Peyer's patch (tissue), 4 donors: ENCODE measurements around the gene CLDN5. TPM values are rescaled to one million over a fixed set of nuclear protein-coding genes. Genes with fewer than 3 reads are reported as not detected.

Source experiments
- DNase-seq, 3 donors: peaks; one replicate each; pipeline ENCODE4 v3.0.0-alpha.2; 2017 to 2019
- H3K27ac ChIP-seq, 4 donors: fragments of 200-600 bp; sonication (generic); one replicate each; pipeline ENCODE4 v1.5.1; 2016 to 2019
- H3K27me3 ChIP-seq, 2 donors: fragments of 200-600 bp; sonication (generic); one replicate each; pipeline ENCODE4 v1.5.1; 2019
- H3K36me3 ChIP-seq, 3 donors: fragments of 200-600 bp; sonication (generic); one replicate each; pipeline ENCODE4 v1.5.1; 2016 to 2019
- H3K4me1 ChIP-seq, 4 donors: fragments of 200-600 bp; sonication (generic); one replicate each; pipeline ENCODE4 v1.5.1; 2016 to 2019
- H3K4me3 ChIP-seq, 4 donors: fragments of 200-600 bp; sonication (generic); 1 replicate in 3 of 4; 2 replicates in 1 of 4; pipeline ENCODE4 v1.5.1; 2016 to 2019; ENCODE audit warnings: mild to moderate bottlenecking in 1 of 4
- H3K9me3 ChIP-seq, 4 donors: fragments of 200-600 bp; sonication (generic); one replicate each; pipeline ENCODE4 v1.5.1; 2016 to 2019; ENCODE audit warnings: mild to moderate bottlenecking in 1 of 4
- CTCF ChIP-seq, 6 experiments: fragments of 450-650 bp in 4 of 6; fragments of 200-600 bp in 2 of 6; sonication (generic) in 1 of 6; IDR thresholded peaks; one replicate each; pipeline ENCODE4 v1.5.1; 2017 to 2019; ENCODE audit warnings: antibody characterized with exemption in 6 of 6, mild to moderate bottlenecking in 3 of 6, moderate library complexity in 1 of 6
- POLR2A ChIP-seq, 2 donors: fragments of 450-650 bp; IDR thresholded peaks; one replicate each; pipeline ENCODE4 v1.5.1; 2017; ENCODE audit warnings: antibody characterized with exemption in 2 of 2, mild to moderate bottlenecking in 2 of 2, moderate library complexity in 2 of 2
- total RNA-seq, 4 donors: library from RNA; depleted of rRNA; stranded (reverse); fragments of >200 nt; gene quantifications; one replicate each; pipeline ENCODE4 v1.1.0, GENCODE V29; 2016

Gene CLDN5
- total RNA-seq, 4 donors from 2014 or later: 27.0 to 67.0 (median 34.1) TPM

GRCh38 chr22:19504900-19505734, 19.1 kb downstream of the CLDN5 start:
- no peaks in the 10 kb centered on the region for H3K36me3 ChIP-seq
- H3K9me3 ChIP-seq: no peaks in the 10 kb centered on the region
- no peak for TF ChIP-seq CTCF (IDR thresholded peaks at IDR 0.05)
- TF ChIP-seq POLR2A (IDR thresholded peaks at IDR 0.05): no peak

GRCh38 chr22:19503869-19504268, 20.3 kb downstream of the CLDN5 start:
- no peak for DNase-seq
- no peak overlapping the region for H3K27ac ChIP-seq
- no peaks in the 10 kb centered on the region for H3K27me3 ChIP-seq
- H3K4me3 ChIP-seq: no peak overlapping the region
- TF ChIP-seq CTCF (IDR thresholded peaks at IDR 0.05): no peak
- no peak for TF ChIP-seq POLR2A (IDR thresholded peaks at IDR 0.05)
- no peaks in the 10 kb centered on the region for H3K36me3 ChIP-seq
- no peaks in the 10 kb centered on the region for H3K4me1 ChIP-seq
- H3K9me3 ChIP-seq: no peaks in the 10 kb centered on the region

More at GRCh38 chr22:19504900-19505734, 19.1 kb downstream of the CLDN5 start:
- Histone ChIP-seq H3K4me1 (no peaks in the 10 kb centered on the region), H3K4me3 (no peak overlapping the region), H3K27ac (no peak overlapping the region), H3K27me3 (no peaks in the 10 kb centered on the region)
- no peak for DNase-seq

- DNase-seq: no peak
- Histone ChIP-seq H3K27ac (no peak overlapping the region), H3K4me1 (no peaks in the 10 kb centered on the region), H3K9me3 (no peaks in the 10 kb centered on the region), H3K4me3 (no peak overlapping the region), H3K27me3 (no peaks in the 10 kb centered on the region), H3K36me3 (no peaks in the 10 kb centered on the region)
- TF ChIP-seq CTCF (IDR thresholded peaks at IDR 0.05) (no peak), POLR2A (IDR thresholded peaks at IDR 0.05) (no peak)
These were observed 20.8 kb downstream of the CLDN5 start for GRCh38 chr22:19503367-19503766.

- Histone ChIP-seq H3K4me1 (no peaks in the 10 kb centered on the region), H3K36me3 (no peaks in the 10 kb centered on the region), H3K9me3 (no peaks in the 10 kb centered on the region), H3K27ac (no peak overlapping the region), H3K4me3 (no peak overlapping the region), H3K27me3 (no peaks in the 10 kb centered on the region)
- TF ChIP-seq CTCF (IDR thresholded peaks at IDR 0.05) (no peak), POLR2A (IDR thresholded peaks at IDR 0.05) (no peak)
- no peak for DNase-seq
These were observed 22.2 kb downstream of the CLDN5 start for GRCh38 chr22:19501897-19502447.

GRCh38 chr22:19499880-19500242, 24.3 kb downstream of the CLDN5 start:
- no peak for DNase-seq
- TF ChIP-seq CTCF (IDR thresholded peaks at IDR 0.05): no peak
- TF ChIP-seq POLR2A (IDR thresholded peaks at IDR 0.05): no peak
- Histone ChIP-seq H3K9me3 (no peaks in the 10 kb centered on the region), H3K27ac (no peak overlapping the region), H3K4me3 (no peak overlapping the region), H3K27me3 (no peaks in the 10 kb centered on the region), H3K36me3 (no peaks in the 10 kb centered on the region), H3K4me1 (no peaks in the 10 kb centered on the region)
